Smooth muscle cell (in vitro differentiated cells): Measurements from ENCODE around the gene CCDC63. TPM values are rescaled to one million over a fixed set of nuclear protein-coding genes. Genes with fewer than 3 reads are reported as not detected.

ENCODE experiments used
- DNase-seq: peaks from one replicate; lab custom pipeline; 2025; ENCODE audit not compliant: unreplicated experiment; lab: John Stamatoyannopoulos, UW
- H2AFZ ChIP-seq: fragments of 200-600 bp; sonication (generic); 2 replicates; pipeline ENCODE4 v1.6.0; 2016; ENCODE audit warnings: antibody characterized with exemption, low read depth, mild to moderate bottlenecking
- H3F3A ChIP-seq: fragments of 200-600 bp; sonication (generic); 2 replicates; pipeline ENCODE4 v1.6.0; 2017; ENCODE audit warnings: antibody characterized with exemption, low read depth
- H3K27ac ChIP-seq: fragments of 200-600 bp; sonication (generic); 2 replicates; pipeline ENCODE4 v1.5.1; 2016; ENCODE audit warnings: low read depth, mild to moderate bottlenecking
- H3K27me3 ChIP-seq: fragments of 200-600 bp; sonication (generic); 2 replicates; pipeline ENCODE4 v1.6.1; 2016; ENCODE audit warnings: low read depth, mild to moderate bottlenecking
- H3K36me3 ChIP-seq: fragments of 200-600 bp; sonication (generic); 2 replicates; pipeline ENCODE4 v1.5.1; 2016; ENCODE audit warnings: low read depth
- H3K4me1 ChIP-seq: fragments of 200-600 bp; sonication (generic); 2 replicates; pipeline ENCODE4 v1.5.1; 2016; ENCODE audit warnings: low read depth
- H3K4me2 ChIP-seq: fragments of 200-600 bp; sonication (generic); 2 replicates; pipeline ENCODE4 v1.6.0; 2016; ENCODE audit warnings: mild to moderate bottlenecking
- H3K4me3 ChIP-seq: fragments of 200-600 bp; sonication (generic); 2 replicates; pipeline ENCODE4 v1.5.1; 2016; ENCODE audit warnings: mild to moderate bottlenecking
- H3K79me2 ChIP-seq: fragments of 200-600 bp; sonication (generic); 2 replicates; pipeline ENCODE4 v1.6.0; 2016; ENCODE audit warnings: low read depth, mild to moderate bottlenecking
- H3K9ac ChIP-seq: fragments of 200-600 bp; sonication (generic); 2 replicates; pipeline ENCODE4 v1.6.0; 2016; ENCODE audit warnings: low read depth
- H3K9me3 ChIP-seq: fragments of 200-600 bp; sonication (generic); replicated peaks from 2 replicates; pipeline ENCODE4 v1.5.1; 2016; ENCODE audit warnings: low read depth
- H4K20me1 ChIP-seq: fragments of 200-600 bp; sonication (generic); 2 replicates; pipeline ENCODE4 v1.6.0; 2016; ENCODE audit warnings: low read depth
- CTCF ChIP-seq: fragments of 200-600 bp; sonication (generic); IDR thresholded peaks from 2 replicates; pipeline ENCODE4 v1.5.1; 2017; ENCODE audit warnings: borderline replicate concordance, mild to moderate bottlenecking, antibody characterized with exemption; ENCODE audit not compliant: insufficient read depth, poor library complexity, severe bottlenecking
- WGBS: methylation state at CpG from one replicate; pipeline ENCODE4 v1.1.7; 2016; ENCODE audit warnings: low lambda C conversion rate; 5-methylcytosine and 5-hydroxymethylcytosine counted together
- polyA plus RNA-seq: library from polyadenylated mRNA; unstranded; fragments of >200 nt; fragmentation: Nextera tagmentation; extraction: Ambion mirVana; gene quantifications from 2 replicates; pipeline ENCODE4 v1.2.1, GENCODE V29; 2016
- total RNA-seq: library from RNA; depleted of rRNA; stranded (reverse); fragments of >200 nt; gene quantifications from 2 replicates; pipeline ENCODE4 v1.2.3, GENCODE V29; 2014

CCDC63 gene
- total and polyA plus RNA-seq, 2 experiments from 2014 or later: not detected

- no peak overlapping the region for H3K4me3 ChIP-seq
- no peak overlapping the region for H3K27ac ChIP-seq
- no peak for TF ChIP-seq CTCF
- no peak overlapping the region for H3K4me2 ChIP-seq
- no peaks in the 10 kb centered on the region for H3K79me2 ChIP-seq
- no peaks in the 10 kb centered on the region for H3K36me3 ChIP-seq
- H4K20me1 ChIP-seq: no peaks in the 10 kb centered on the region
- DNase-seq: no peak
- WGBS: 94% methylated on average over 19 of the region's 21 CpGs
- H3K9ac ChIP-seq: no peak overlapping the region
- no peaks in the 10 kb centered on the region for H3K27me3 ChIP-seq
- no peaks in the 10 kb centered on the region for H3K9me3 ChIP-seq
- no peak overlapping the region for H2AFZ ChIP-seq
- no peaks in the 10 kb centered on the region for H3F3A ChIP-seq
- no peaks in the 10 kb centered on the region for H3K4me1 ChIP-seq
Observed at GRCh38 chr12:110930348-110931314, 83.8 kb downstream of the CCDC63 start.

- H3K4me1 ChIP-seq: no peaks in the 10 kb centered on the region
Observed at GRCh38 chr12:110931315-110931728, 84.5 kb downstream of the CCDC63 start.

GRCh38 chr12:110932046-110932445 lies 85.3 kb downstream of the CCDC63 start:
- no peaks in the 10 kb centered on the region for H3F3A ChIP-seq
- no peak overlapping the region for H2AFZ ChIP-seq
- peak; percentile 14 for TF ChIP-seq CTCF
- H3K4me2 ChIP-seq: no peak overlapping the region
- no peak overlapping the region for H3K4me3 ChIP-seq
- peaks cover 10% of the 10 kb centered on the region for H3K27me3 ChIP-seq
- H3K9ac ChIP-seq: no peak overlapping the region
- H3K9me3 ChIP-seq: no peaks in the 10 kb centered on the region
- H3K4me1 ChIP-seq: no peaks in the 10 kb centered on the region
- no peak overlapping the region for H3K27ac ChIP-seq
- H4K20me1 ChIP-seq: no peaks in the 10 kb centered on the region
- H3K79me2 ChIP-seq: no peaks in the 10 kb centered on the region
- no peaks in the 10 kb centered on the region for H3K36me3 ChIP-seq
- DNase-seq: no peak
- 53% methylated on average over 11 of the region's 11 CpGs for WGBS

More at GRCh38 chr12:110931315-110931728, 84.5 kb downstream of the CCDC63 start:
- no peak for TF ChIP-seq CTCF
- no peak overlapping the region for H2AFZ ChIP-seq
- H3K79me2 ChIP-seq: no peaks in the 10 kb centered on the region
- H3F3A ChIP-seq: no peaks in the 10 kb centered on the region
- H3K27me3 ChIP-seq: peaks cover 6% of the 10 kb centered on the region
- H3K9me3 ChIP-seq: no peaks in the 10 kb centered on the region
- no peaks in the 10 kb centered on the region for H3K36me3 ChIP-seq
- no peak for DNase-seq
- no peak overlapping the region for H3K4me2 ChIP-seq
- H4K20me1 ChIP-seq: no peaks in the 10 kb centered on the region
- no peak overlapping the region for H3K9ac ChIP-seq
- 72% methylated on average over 16 of the region's 16 CpGs for WGBS
- H3K27ac ChIP-seq: no peak overlapping the region
- no peak overlapping the region for H3K4me3 ChIP-seq
